CD4-positive, alpha-beta T cell treated with Interleukin-6 at 100 ng/mL for 8 hours (primary cell): ENCODE results near the gene FLOT2.
"Not testable (repeated sequence)": the region's sequence is repeated elsewhere in the genome, so short reads cannot be mapped to it uniquely, and the experiment has no call there.

Source experiments
- DNase-seq: peaks from one replicate; pipeline ENCODE4 v3.0.0-alpha.2; 2020; ENCODE audit warnings: mixed read lengths, low spot score

FLOT2 gene

GRCh38 chr17:28842282-28843012 lies 55.1 kb downstream of the FLOT2 start, which contains the start of gene FAM222B:
TSS of gene FAM222B (minus strand) at chr17:28842790. CDS start at chr17:28766667, 76,123 bp downstream.
- peak; percentile 84 for DNase-seq

- DNase-seq = no peak
Measured at GRCh38 chr17:28841901-28842281, 55.6 kb downstream of the FLOT2 start.

GRCh38 chr17:28839221-28839620 lies 58.3 kb downstream of the FLOT2 start:
- DNase-seq = no peak

GRCh38 chr17:28836541-28836940 lies 61.0 kb downstream of the FLOT2 start:
- DNase-seq = not testable (repeated sequence)

GRCh38 chr17:28834420-28834819 lies 63.1 kb downstream of the FLOT2 start:
- no peak for DNase-seq
